ENCODE measurements around the gene CCDC7.
"Not testable (repeated sequence)": the region's sequence is repeated elsewhere in the genome, so short reads cannot be mapped to it uniquely, and the experiment has no call there.

The CCDC7 gene

GRCh38 chr10:32445740-32446535, at the start of gene CCDC7:
TSS of gene CCDC7 (plus strand) at chr10:32446140. CDS start at chr10:32451643, 5,503 bp downstream.
- peaks cover 5 to 8% of the 10 kb centered on the region in 2 donors for H3K36me3 Mint-ChIP-seq
- ATAC-seq (replicated peaks) = peak; percentile 97 to 99
- no peaks in the 10 kb centered on the region for H3K9me3 Mint-ChIP-seq
- peak within 1 kb of the TSS; percentile 95 to 98 for H3K4me3 Mint-ChIP-seq
- peaks cover 10% of the 10 kb centered on the region in 2 donors for H3K27me3 Mint-ChIP-seq
- peaks cover 4 to 8% of the 10 kb centered on the region in 2 donors for H3K4me1 Mint-ChIP-seq
- DNase-seq = peak; percentile 80
- peak within 1 kb of the TSS; percentile 99 for H3K27ac Mint-ChIP-seq

- DNase-seq; H3K4me1 Mint-ChIP-seq; H3K9me3 Mint-ChIP-seq; H3K4me3 Mint-ChIP-seq; H3K36me3 Mint-ChIP-seq; H3K27ac Mint-ChIP-seq; ATAC-seq (replicated peaks): not testable (repeated sequence)
- H3K27me3 Mint-ChIP-seq = peaks cover 8 to 11% of the 10 kb centered on the region in 2 donors
These were observed 48.8 kb upstream of the CCDC7 start for GRCh38 chr10:32397163-32397562.

GRCh38 chr10:32399720-32400119, 46.2 kb upstream of the CCDC7 start:
- H3K4me1 Mint-ChIP-seq; H3K27ac Mint-ChIP-seq; H3K4me3 Mint-ChIP-seq; H3K9me3 Mint-ChIP-seq; DNase-seq; ATAC-seq (replicated peaks); H3K36me3 Mint-ChIP-seq: not testable (repeated sequence)
- peaks cover 8 to 20% of the 10 kb centered on the region in 2 donors for H3K27me3 Mint-ChIP-seq

GRCh38 chr10:32400961-32401360, 45.0 kb upstream of the CCDC7 start:
- no peak for DNase-seq
- Mint-ChIP-seq H3K27ac (no peak overlapping the region), H3K9me3 (peaks cover 2 to 4% of the 10 kb centered on the region in 2 donors), H3K36me3 (no peaks in the 10 kb centered on the region), H3K27me3 (peaks cover 0 to 11% of the 10 kb centered on the region in 2 donors), H3K4me3 (no peak overlapping the region), H3K4me1 (no peaks in the 10 kb centered on the region)
- ATAC-seq (replicated peaks) = no peak

GRCh38 chr10:32402499-32402898, 43.4 kb upstream of the CCDC7 start:
- Mint-ChIP-seq H3K27me3 (peaks cover 3 to 11% of the 10 kb centered on the region in 2 donors), H3K27ac (no peak overlapping the region), H3K36me3 (no peaks in the 10 kb centered on the region), H3K9me3 (peaks cover 2 to 4% of the 10 kb centered on the region in 2 donors), H3K4me1 (no peaks in the 10 kb centered on the region), H3K4me3 (no peak overlapping the region)
- no peak for DNase-seq
- ATAC-seq (replicated peaks) = no peak

GRCh38 chr10:32403091-32403490, 42.8 kb upstream of the CCDC7 start:
- no peaks in the 10 kb centered on the region for H3K4me1 Mint-ChIP-seq
- ATAC-seq (replicated peaks) (no peak), DNase-seq (no peak)
- H3K9me3 Mint-ChIP-seq = peaks cover 2 to 4% of the 10 kb centered on the region in 2 donors
- no peak overlapping the region for H3K27ac Mint-ChIP-seq
- H3K36me3 Mint-ChIP-seq = no peaks in the 10 kb centered on the region
- peaks cover 6 to 11% of the 10 kb centered on the region in 2 donors for H3K27me3 Mint-ChIP-seq
- no peak overlapping the region for H3K4me3 Mint-ChIP-seq

DNA sequence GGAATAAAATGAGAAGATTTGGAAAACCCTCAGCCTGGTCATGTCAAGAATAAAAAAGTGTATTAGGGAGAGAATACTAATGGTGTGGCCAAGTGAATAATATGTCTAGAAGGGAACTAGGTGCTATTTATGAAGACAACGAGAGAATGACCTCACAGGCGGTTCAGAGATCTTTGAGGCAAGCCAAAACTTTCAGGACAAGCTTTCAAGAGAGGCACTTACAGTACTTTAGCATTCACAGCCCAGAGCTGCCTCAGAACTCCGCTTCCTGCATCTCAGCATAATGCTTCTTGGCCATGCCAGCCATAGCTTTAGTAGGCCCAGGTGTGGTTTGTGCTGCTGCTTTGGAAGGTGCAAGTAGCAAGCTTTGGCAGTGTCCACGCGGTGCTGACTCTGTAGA, 37.2 kb upstream of the CCDC7 start:
- H3K4me3 Mint-ChIP-seq = no peak overlapping the region
- H3K36me3 Mint-ChIP-seq = no peaks in the 10 kb centered on the region
- ATAC-seq (replicated peaks) = no peak
- no peak for DNase-seq
- H3K27me3 Mint-ChIP-seq = peaks cover 9 to 17% of the 10 kb centered on the region in 2 donors
- H3K4me1 Mint-ChIP-seq = no peaks in the 10 kb centered on the region
- peaks cover 4 to 6% of the 10 kb centered on the region in 2 donors for H3K9me3 Mint-ChIP-seq
- H3K27ac Mint-ChIP-seq = no peak overlapping the region

DNA sequence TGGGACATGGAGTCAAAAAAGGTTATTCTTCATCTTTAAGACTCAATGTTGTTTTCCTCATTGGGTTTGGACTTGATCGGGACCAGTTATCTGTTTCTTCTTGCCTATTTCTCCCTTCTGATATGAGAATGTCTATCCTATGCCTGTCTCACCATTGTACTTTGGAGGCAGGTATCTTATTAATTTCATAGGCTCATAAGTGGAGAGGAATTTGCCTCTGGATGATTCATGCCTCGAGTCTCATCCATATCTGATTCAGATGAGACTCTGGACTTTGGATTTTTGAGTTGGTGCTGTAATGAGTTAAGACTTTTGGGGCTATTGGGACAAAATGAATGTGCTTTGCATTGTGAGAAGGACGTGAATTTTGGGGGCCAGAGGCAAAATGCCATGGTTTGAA, 36.2 kb upstream of the CCDC7 start:
- peaks cover 4 to 6% of the 10 kb centered on the region in 2 donors for H3K9me3 Mint-ChIP-seq
- H3K27me3 Mint-ChIP-seq = peaks cover 18 to 23% of the 10 kb centered on the region in 2 donors
- H3K36me3 Mint-ChIP-seq = no peaks in the 10 kb centered on the region
- H3K27ac Mint-ChIP-seq = no peak overlapping the region
- no peak for ATAC-seq (replicated peaks)
- H3K4me3 Mint-ChIP-seq = no peak overlapping the region
- H3K4me1 Mint-ChIP-seq = no peaks in the 10 kb centered on the region
- no peak for DNase-seq

GRCh38 chr10:32410569-32410968, 35.4 kb upstream of the CCDC7 start:
- ATAC-seq (replicated peaks) (no peak), DNase-seq (no peak)
- Mint-ChIP-seq H3K9me3 (peaks cover 3 to 6% of the 10 kb centered on the region in 2 donors), H3K4me1 (no peaks in the 10 kb centered on the region), H3K36me3 (no peaks in the 10 kb centered on the region), H3K4me3 (no peak overlapping the region), H3K27ac (no peak overlapping the region), H3K27me3 (peaks cover 20 to 25% of the 10 kb centered on the region in 2 donors)

- Mint-ChIP-seq H3K36me3 (no peaks in the 10 kb centered on the region), H3K27me3 (peaks cover 20 to 25% of the 10 kb centered on the region in 2 donors), H3K9me3 (peaks cover 0 to 4% of the 10 kb centered on the region in 2 donors), H3K4me1 (no peaks in the 10 kb centered on the region), H3K4me3 (no peak overlapping the region), H3K27ac (no peak overlapping the region)
- ATAC-seq (replicated peaks) (no peak), DNase-seq (no peak)
These were observed 34.0 kb upstream of the CCDC7 start for GRCh38 chr10:32411797-32412498.

DNA sequence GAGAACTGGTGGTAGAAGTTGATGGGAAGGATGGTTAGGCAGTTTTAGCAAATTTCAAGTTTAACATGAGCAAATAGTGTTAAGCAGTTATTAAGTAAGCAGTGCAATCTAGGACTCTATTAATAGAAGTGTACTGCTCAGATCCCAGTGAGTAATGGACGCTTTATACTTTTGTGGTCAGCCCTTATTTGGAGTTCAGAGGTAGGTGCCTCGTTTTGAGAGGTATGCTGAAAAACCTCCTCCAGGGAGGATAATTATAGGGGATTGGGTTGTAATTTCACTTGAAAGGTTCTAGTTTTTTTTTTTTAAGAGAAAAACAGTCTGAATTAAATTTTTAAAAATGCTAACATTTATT, 33.5 kb upstream of the CCDC7 start:
- H3K4me3 Mint-ChIP-seq = no peak overlapping the region

DNA sequence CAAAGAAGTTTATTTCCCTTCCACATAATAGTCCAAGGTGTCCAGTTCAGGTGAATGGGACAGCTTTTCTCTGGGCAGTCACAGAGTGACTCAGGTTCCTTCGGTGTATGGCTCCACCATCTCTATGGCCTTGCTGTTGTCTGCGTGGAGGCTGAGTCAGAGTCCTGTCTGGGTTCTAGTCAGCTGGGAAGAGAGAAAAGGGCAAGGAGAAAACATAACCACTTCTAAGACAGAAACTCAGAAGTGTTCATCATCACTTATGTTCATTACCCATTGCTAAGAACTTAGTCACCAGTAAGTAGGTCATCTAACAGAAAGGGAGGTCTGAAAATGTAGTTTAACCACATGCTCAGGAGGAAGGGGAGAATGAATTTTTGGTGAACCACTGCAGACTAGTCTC, 32.4 kb upstream of the CCDC7 start:
- ATAC-seq (replicated peaks) (no peak), DNase-seq (no peak)
- Mint-ChIP-seq H3K9me3 (no peaks in the 10 kb centered on the region), H3K4me1 (no peaks in the 10 kb centered on the region), H3K27me3 (peaks cover 20 to 26% of the 10 kb centered on the region in 2 donors), H3K4me3 (no peak overlapping the region), H3K36me3 (no peaks in the 10 kb centered on the region), H3K27ac (no peak overlapping the region)

More for the DNA sequence above, 33.5 kb upstream of the CCDC7 start:
- ATAC-seq (replicated peaks) (no peak), DNase-seq (no peak)
- H3K27me3 Mint-ChIP-seq = peaks cover 20 to 23% of the 10 kb centered on the region in 2 donors
- H3K36me3 Mint-ChIP-seq = no peaks in the 10 kb centered on the region
- peaks cover 0 to 4% of the 10 kb centered on the region in 2 donors for H3K9me3 Mint-ChIP-seq
- no peaks in the 10 kb centered on the region for H3K4me1 Mint-ChIP-seq
- no peak overlapping the region for H3K27ac Mint-ChIP-seq

DNA sequence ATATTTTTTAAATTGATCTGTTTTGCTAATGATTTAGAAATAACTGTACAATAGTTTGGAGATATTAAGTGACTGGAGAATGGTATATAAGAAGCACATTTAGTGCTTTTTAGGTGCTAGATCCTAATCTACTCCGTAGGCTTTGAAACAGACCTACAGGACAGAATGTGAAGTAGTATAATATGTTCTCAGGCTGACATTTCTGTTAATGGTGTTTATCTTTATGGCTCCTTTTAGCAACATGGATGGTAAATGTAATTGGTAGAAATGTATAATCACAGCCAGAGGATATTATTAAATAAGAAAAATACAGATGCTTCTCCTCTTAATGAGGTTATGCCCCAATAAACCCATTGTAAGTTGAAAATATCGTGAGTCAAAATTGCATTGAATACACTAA, 30.6 kb upstream of the CCDC7 start:
- Mint-ChIP-seq H3K27ac (no peak overlapping the region), H3K36me3 (no peaks in the 10 kb centered on the region), H3K4me3 (no peak overlapping the region), H3K4me1 (no peaks in the 10 kb centered on the region), H3K27me3 (peaks cover 20 to 25% of the 10 kb centered on the region in 2 donors), H3K9me3 (no peaks in the 10 kb centered on the region)
- DNase-seq (no peak), ATAC-seq (replicated peaks) (no peak)

- no peaks in the 10 kb centered on the region for H3K36me3 Mint-ChIP-seq
- no peak for DNase-seq
- no peaks in the 10 kb centered on the region for H3K4me1 Mint-ChIP-seq
- no peak overlapping the region for H3K4me3 Mint-ChIP-seq
- H3K27me3 Mint-ChIP-seq = peaks cover 16 to 30% of the 10 kb centered on the region in 2 donors
- ATAC-seq (replicated peaks) = no peak
- peaks cover 0 to 3% of the 10 kb centered on the region in 2 donors for H3K9me3 Mint-ChIP-seq
- no peak overlapping the region for H3K27ac Mint-ChIP-seq
These were observed 27.9 kb upstream of the CCDC7 start for GRCh38 chr10:32417911-32418547.
